ENCODE data around the gene SLITRK3. TPM values are rescaled to one million over a fixed set of nuclear protein-coding genes. Genes with fewer than 3 reads are reported as not detected.

SLITRK3 gene
- total RNA-seq, 1 donor: not detected

- peaks cover 3% of the 10 kb centered on the region for H3K4me1 ChIP-seq (ENCODE audit: insufficient read depth, low read length)
- no peaks in the 10 kb centered on the region for H3K79me2 ChIP-seq (ENCODE audit: insufficient read depth, low read length)
- no peaks in the 10 kb centered on the region for H3K27me3 ChIP-seq (ENCODE audit: insufficient read depth, low read length)
- H4K20me1 ChIP-seq (ENCODE audit: insufficient read depth, low read length): no peaks in the 10 kb centered on the region
- no peaks in the 10 kb centered on the region for H3K9me3 ChIP-seq (ENCODE audit: low read depth, low read length)
- H3K36me3 ChIP-seq (ENCODE audit: insufficient read depth, low read length): no peaks in the 10 kb centered on the region
- no peak overlapping the region for H2AFZ ChIP-seq (ENCODE audit: low read length)
- no peak for DNase-seq (ENCODE audit: insufficient read length, low spot score, missing footprints)
- H3K4me3 ChIP-seq (ENCODE audit: insufficient read depth, low read length): no peak overlapping the region
- TF ChIP-seq CTCF (IDR thresholded peaks at IDR 0.05; ENCODE audit: extremely low read depth, low read depth, low read length): no peak
- no peak overlapping the region for H3K4me2 ChIP-seq (ENCODE audit: insufficient read depth, low read length)
- no peak overlapping the region for H3K27ac ChIP-seq (ENCODE audit: low read depth, low read length)
These were observed 6.8 kb upstream of the SLITRK3 start for GRCh38 chr3:165202995-165203394.

GRCh38 chr3:165201964-165202363 is 5.8 kb upstream of the SLITRK3 start:
- H3K4me2 ChIP-seq (ENCODE audit: insufficient read depth, low read length): no peak overlapping the region
- no peak overlapping the region for H2AFZ ChIP-seq (ENCODE audit: low read length)
- H4K20me1 ChIP-seq (ENCODE audit: insufficient read depth, low read length): no peaks in the 10 kb centered on the region
- no peaks in the 10 kb centered on the region for H3K79me2 ChIP-seq (ENCODE audit: insufficient read depth, low read length)
- peaks cover 7% of the 10 kb centered on the region for H3K27me3 ChIP-seq (ENCODE audit: insufficient read depth, low read length)
- H3K4me3 ChIP-seq (ENCODE audit: insufficient read depth, low read length): no peak overlapping the region
- no peak for DNase-seq (ENCODE audit: insufficient read length, low spot score, missing footprints)
- H3K36me3 ChIP-seq (ENCODE audit: insufficient read depth, low read length): no peaks in the 10 kb centered on the region
- H3K9me3 ChIP-seq (ENCODE audit: low read depth, low read length): no peaks in the 10 kb centered on the region
- H3K4me1 ChIP-seq (ENCODE audit: insufficient read depth, low read length): peaks cover 1% of the 10 kb centered on the region
- no peak overlapping the region for H3K27ac ChIP-seq (ENCODE audit: low read depth, low read length)
- TF ChIP-seq CTCF (IDR thresholded peaks at IDR 0.05; ENCODE audit: extremely low read depth, low read depth, low read length): no peak

- H3K4me2 ChIP-seq (ENCODE audit: insufficient read depth, low read length): no peak overlapping the region
- no peaks in the 10 kb centered on the region for H3K4me1 ChIP-seq (ENCODE audit: insufficient read depth, low read length)
- no peak for TF ChIP-seq CTCF (IDR thresholded peaks at IDR 0.05; ENCODE audit: extremely low read depth, low read depth, low read length)
- H3K79me2 ChIP-seq (ENCODE audit: insufficient read depth, low read length): no peaks in the 10 kb centered on the region
- no peaks in the 10 kb centered on the region for H3K36me3 ChIP-seq (ENCODE audit: insufficient read depth, low read length)
- DNase-seq (ENCODE audit: insufficient read length, low spot score, missing footprints): no peak
- H3K27me3 ChIP-seq (ENCODE audit: insufficient read depth, low read length): peaks cover 46% of the 10 kb centered on the region
- no peak overlapping the region for H2AFZ ChIP-seq (ENCODE audit: low read length)
- H3K4me3 ChIP-seq (ENCODE audit: insufficient read depth, low read length): no peak overlapping the region
- H4K20me1 ChIP-seq (ENCODE audit: insufficient read depth, low read length): no peaks in the 10 kb centered on the region
- H3K9me3 ChIP-seq (ENCODE audit: low read depth, low read length): no peaks in the 10 kb centered on the region
- no peak overlapping the region for H3K27ac ChIP-seq (ENCODE audit: low read depth, low read length)
These were observed 1.3 kb upstream of the SLITRK3 start for GRCh38 chr3:165197481-165197800.

GRCh38 chr3:165196577-165197480 is 645 bp upstream of the SLITRK3 start:
- Histone ChIP-seq H4K20me1 (ENCODE audit: insufficient read depth, low read length) (no peaks in the 10 kb centered on the region), H3K4me3 (ENCODE audit: insufficient read depth, low read length) (peak overlapping the region; percentile 37), H3K79me2 (ENCODE audit: insufficient read depth, low read length) (no peaks in the 10 kb centered on the region), H3K4me2 (ENCODE audit: insufficient read depth, low read length) (peak overlapping the region; percentile 66), H3K9me3 (ENCODE audit: low read depth, low read length) (no peaks in the 10 kb centered on the region), H3K27me3 (ENCODE audit: insufficient read depth, low read length) (peaks cover 46% of the 10 kb centered on the region), H2AFZ (ENCODE audit: low read length) (peak overlapping the region; percentile 62), H3K27ac (ENCODE audit: low read depth, low read length) (no peak overlapping the region), H3K36me3 (ENCODE audit: insufficient read depth, low read length) (no peaks in the 10 kb centered on the region), H3K4me1 (ENCODE audit: insufficient read depth, low read length) (no peaks in the 10 kb centered on the region)
- DNase-seq (ENCODE audit: insufficient read length, low spot score, missing footprints): peak; percentile 51
- no peak for TF ChIP-seq CTCF (IDR thresholded peaks at IDR 0.05; ENCODE audit: extremely low read depth, low read depth, low read length)
